HFFc6 (cell line): ENCODE data around the gene MEI1. TPM values are rescaled to one million over a fixed set of nuclear protein-coding genes. Genes with fewer than 3 reads are reported as not detected.

Source experiments
- DNase-seq: peaks from one replicate; pipeline ENCODE4 v3.0.0-alpha.2; 2018
- H3K27ac Mint-ChIP-seq: 2 replicates; pipeline ENCODE4 v1.8.0; 2020; ENCODE audit warnings: mild to moderate bottlenecking, mixed read lengths
- H3K27me3 Mint-ChIP-seq: 2 replicates; pipeline ENCODE4 v1.8.0; 2021; ENCODE audit warnings: mild to moderate bottlenecking, moderate library complexity, mixed read lengths; ENCODE audit not compliant: insufficient read depth
- H3K36me3 Mint-ChIP-seq: 2 replicates; pipeline ENCODE4 v1.8.0; 2021; ENCODE audit warnings: low read depth, mixed read lengths
- H3K4me1 Mint-ChIP-seq: 2 replicates; pipeline ENCODE4 v1.8.0; 2020; ENCODE audit warnings: low read depth, mixed read lengths
- H3K4me3 Mint-ChIP-seq: 2 replicates; pipeline ENCODE4 v1.8.0; 2020; ENCODE audit warnings: mild to moderate bottlenecking, moderate library complexity, mixed read lengths
- H3K9me3 Mint-ChIP-seq: 2 replicates; pipeline ENCODE4 v1.8.0; 2020; ENCODE audit warnings: mild to moderate bottlenecking, mixed read lengths
- total RNA-seq, 6 experiments: library from RNA; stranded (reverse); fragmentation: NEBNext Ultra II Directional; extraction: Animal tissue kit (Norgen Biotek cat#: 25700); gene quantifications; 2 replicates in 1 of 6; 3 replicates in 5 of 6; pipeline ENCODE4 v1.2.3, GENCODE V29; 2021
- TF ChIP-seq, protein P1 (sequence below): fragments of 200-600 bp; sonication (generic); IDR thresholded peaks from 2 replicates; pipeline ENCODE4 v1.5.0; 2021; ENCODE audit warnings: antibody characterized with exemption, mild to moderate bottlenecking

Gene MEI1
- total RNA-seq, 6 experiments from 2014 or later = 0.24 to 0.53 (median 0.34) TPM; not detected in 2

DNA sequence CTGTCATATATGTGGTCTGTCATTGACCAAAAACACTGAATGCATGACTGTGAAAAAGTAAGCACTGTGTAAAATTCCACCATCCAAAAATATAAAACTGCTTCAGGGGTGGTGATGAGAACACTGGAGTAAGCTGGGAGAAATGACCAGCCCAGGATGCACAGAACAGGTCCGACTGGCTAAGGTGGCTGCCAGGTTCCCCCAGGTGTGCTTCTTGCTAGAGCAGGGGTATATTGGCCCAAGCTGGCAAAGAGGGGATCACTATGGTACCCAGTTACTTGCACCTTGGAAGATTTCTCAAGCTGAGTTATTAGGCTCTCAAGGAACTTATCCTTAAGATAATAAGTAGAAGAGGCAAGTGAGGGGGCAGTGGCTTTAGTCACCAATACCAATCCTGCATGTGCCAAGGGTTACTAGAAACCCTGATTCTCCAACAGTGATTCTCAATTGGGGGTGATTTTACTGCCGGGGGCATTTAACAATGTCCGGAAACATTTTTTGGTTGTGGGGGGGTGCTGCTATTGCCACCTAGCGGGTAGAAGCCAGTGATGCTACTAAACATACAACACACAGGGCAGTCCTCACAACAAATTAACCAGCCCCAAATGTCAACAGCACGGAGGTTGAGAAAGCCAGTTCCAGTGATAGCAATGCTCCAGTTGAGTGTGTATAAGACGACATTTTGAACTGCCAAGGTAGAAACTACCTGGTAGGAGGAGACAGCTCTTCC is 26.4 kb upstream of the MEI1 start:
- Mint-ChIP-seq H3K27ac (peak overlapping the region; percentile 31; the same call in 1 of the 2 replicates), H3K36me3 (peaks cover 24% of the 10 kb centered on the region), H3K4me1 (peaks cover 44% of the 10 kb centered on the region)

DNA sequence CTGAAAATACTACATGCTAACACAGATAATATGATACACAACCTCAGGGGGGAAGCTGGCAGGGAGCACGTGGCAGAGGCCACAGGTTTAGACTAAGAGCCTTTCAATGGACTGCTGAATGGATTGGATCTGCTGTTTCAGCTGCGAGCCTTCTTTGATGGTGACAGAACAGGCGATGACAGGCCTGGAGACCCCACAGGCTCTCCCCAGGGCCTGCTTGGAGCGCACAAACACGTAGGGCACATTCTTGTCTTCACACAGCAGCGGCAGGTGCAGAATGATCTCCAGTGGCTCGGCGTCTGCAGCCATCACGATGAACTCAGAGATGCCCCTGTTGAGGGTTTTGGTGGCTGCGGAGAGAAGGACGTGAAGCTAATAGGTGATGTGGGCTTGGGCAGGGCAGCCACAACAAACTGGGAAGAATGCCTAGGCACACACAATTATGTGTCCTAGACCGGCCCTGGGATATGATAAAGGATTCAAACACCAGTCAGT is 24.4 kb upstream of the MEI1 start:
- H3K36me3 Mint-ChIP-seq = peaks cover 31% of the 10 kb centered on the region
- no peaks in the 10 kb centered on the region for H3K9me3 Mint-ChIP-seq
- peak overlapping the region; percentile 44 for H3K27ac Mint-ChIP-seq
- no peaks in the 10 kb centered on the region; the same call in 1 of the 2 replicates for H3K27me3 Mint-ChIP-seq
- peaks cover 32% of the 10 kb centered on the region for H3K4me1 Mint-ChIP-seq
- no peak for DNase-seq
- TF ChIP-seq, protein P1, sequence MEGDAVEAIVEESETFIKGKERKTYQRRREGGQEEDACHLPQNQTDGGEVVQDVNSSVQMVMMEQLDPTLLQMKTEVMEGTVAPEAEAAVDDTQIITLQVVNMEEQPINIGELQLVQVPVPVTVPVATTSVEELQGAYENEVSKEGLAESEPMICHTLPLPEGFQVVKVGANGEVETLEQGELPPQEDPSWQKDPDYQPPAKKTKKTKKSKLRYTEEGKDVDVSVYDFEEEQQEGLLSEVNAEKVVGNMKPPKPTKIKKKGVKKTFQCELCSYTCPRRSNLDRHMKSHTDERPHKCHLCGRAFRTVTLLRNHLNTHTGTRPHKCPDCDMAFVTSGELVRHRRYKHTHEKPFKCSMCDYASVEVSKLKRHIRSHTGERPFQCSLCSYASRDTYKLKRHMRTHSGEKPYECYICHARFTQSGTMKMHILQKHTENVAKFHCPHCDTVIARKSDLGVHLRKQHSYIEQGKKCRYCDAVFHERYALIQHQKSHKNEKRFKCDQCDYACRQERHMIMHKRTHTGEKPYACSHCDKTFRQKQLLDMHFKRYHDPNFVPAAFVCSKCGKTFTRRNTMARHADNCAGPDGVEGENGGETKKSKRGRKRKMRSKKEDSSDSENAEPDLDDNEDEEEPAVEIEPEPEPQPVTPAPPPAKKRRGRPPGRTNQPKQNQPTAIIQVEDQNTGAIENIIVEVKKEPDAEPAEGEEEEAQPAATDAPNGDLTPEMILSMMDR = no peak
- no peak overlapping the region for H3K4me3 Mint-ChIP-seq

More for the DNA sequence above, 26.4 kb upstream of the MEI1 start:
- TF ChIP-seq, protein P1 = peak; percentile 66; the same call in 1 of the 2 replicates
- H3K4me3 Mint-ChIP-seq = no peak overlapping the region
- H3K27me3 Mint-ChIP-seq = no peaks in the 10 kb centered on the region; the same call in 1 of the 2 replicates
- DNase-seq = peak; percentile 36
- no peaks in the 10 kb centered on the region for H3K9me3 Mint-ChIP-seq

DNA sequence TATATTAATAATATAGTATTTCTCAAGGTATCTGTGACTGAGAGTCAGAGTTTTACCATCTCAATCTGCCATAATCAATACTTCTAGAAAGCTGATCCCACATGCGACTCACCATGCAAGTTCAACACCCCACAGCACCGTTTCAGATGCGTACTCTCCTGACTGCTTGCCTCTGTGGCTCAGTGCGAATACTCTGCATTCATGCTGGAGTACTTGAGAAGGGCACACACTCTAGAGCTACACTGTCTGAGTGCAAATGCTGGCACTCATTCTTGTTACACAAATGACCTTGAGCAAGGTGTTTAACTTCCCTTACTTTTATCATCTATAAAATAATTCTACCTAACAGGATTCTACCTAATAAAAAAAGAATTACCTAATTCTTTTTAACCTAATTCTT is 23.2 kb upstream of the MEI1 start:
- Mint-ChIP-seq H3K36me3 (peaks cover 39% of the 10 kb centered on the region), H3K9me3 (no peaks in the 10 kb centered on the region), H3K4me1 (peaks cover 24% of the 10 kb centered on the region; the same call in 1 of the 2 replicates), H3K4me3 (no peak overlapping the region), H3K27me3 (no peaks in the 10 kb centered on the region; the same call in 1 of the 2 replicates), H3K27ac (0 out of 2 replicates have a peak overlapping the region, but pooled peaks have one; percentile 20)
- no peak for DNase-seq
- TF ChIP-seq, protein P1 = no peak

DNA sequence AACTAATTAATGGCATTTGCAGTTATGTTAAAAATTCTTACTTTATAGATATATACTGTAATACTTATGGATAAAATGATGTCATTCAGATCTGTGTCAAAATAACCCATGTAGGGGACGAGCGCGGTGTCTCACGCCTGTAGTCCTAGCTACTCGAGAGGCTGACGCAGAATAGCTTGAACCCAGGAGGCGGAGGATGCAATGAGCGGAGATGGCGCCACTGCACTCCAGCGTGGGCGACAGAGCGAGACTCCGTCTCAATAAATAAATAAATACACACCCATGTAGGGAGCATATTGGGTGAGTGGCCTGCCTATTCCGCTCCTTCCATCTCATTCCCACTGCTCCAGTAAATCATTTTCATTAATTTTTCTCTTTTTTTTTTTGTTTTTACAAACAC is 17.7 kb upstream of the MEI1 start:
- Mint-ChIP-seq H3K27me3 (no peaks in the 10 kb centered on the region), H3K9me3 (no peaks in the 10 kb centered on the region), H3K27ac (peak overlapping the region; percentile 98), H3K4me1 (peaks cover 24% of the 10 kb centered on the region), H3K36me3 (peaks cover 32% of the 10 kb centered on the region), H3K4me3 (peak overlapping the region; percentile 96)
- DNase-seq = no peak
- TF ChIP-seq, protein P1 = no peak

DNA sequence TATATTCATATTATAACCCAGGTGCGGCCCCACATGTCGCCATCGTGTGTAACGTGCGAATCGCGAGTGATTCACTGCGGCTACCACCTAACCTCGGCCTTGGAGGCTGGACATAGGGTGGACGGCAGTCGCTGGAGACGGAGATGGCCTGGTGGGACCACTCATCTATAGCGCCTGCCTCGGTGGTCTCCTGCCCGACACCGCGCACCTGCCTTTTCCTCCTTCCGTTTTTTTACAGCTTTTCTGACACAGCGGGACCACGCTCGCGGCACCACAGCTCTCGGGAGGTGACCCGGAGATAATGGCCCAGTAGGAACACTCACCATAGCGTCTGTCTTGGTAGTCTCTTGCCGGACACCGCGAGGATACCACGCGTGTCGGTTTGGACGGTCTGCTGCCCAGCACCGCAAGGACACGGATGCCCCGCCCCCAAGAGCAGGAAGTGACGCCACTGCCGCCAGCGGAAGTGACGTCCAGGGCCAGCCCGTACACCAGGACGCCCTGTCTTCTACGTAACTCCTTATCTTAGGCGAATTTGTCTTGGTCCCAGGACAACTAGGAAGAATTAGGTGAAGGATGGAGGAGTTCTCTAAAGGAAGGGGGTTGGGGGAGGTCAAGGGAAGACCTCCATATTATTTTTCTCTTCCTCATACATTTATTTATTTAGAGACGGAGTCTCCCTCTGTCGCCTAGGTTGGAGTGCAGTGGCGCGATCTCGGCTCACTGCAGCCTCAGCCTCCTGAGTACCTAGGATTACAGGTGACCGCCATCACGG is 17.1 kb upstream of the MEI1 start:
- H3K27me3 Mint-ChIP-seq = no peaks in the 10 kb centered on the region
- H3K36me3 Mint-ChIP-seq = peaks cover 32% of the 10 kb centered on the region
- H3K9me3 Mint-ChIP-seq = no peaks in the 10 kb centered on the region
- H3K4me1 Mint-ChIP-seq = peaks cover 27% of the 10 kb centered on the region
- DNase-seq = peak; percentile 85
- H3K4me3 Mint-ChIP-seq = peak overlapping the region; percentile 96
- TF ChIP-seq, protein P1 = no peak
- peak overlapping the region; percentile 98 for H3K27ac Mint-ChIP-seq
